Measurements from ENCODE around the gene CDH22.

CDH22 gene

GRCh38 chr20:46240881-46241280, 67.4 kb downstream of the CDH22 start:
- DNase-seq (ENCODE audit: low read depth in 3 of 3), result no peak

GRCh38 chr20:46240065-46240464, 68.2 kb downstream of the CDH22 start:
- DNase-seq (ENCODE audit: low read depth in 3 of 3), result no peak

- no peak for DNase-seq (ENCODE audit: low read depth in 3 of 3)
These were observed 70.6 kb downstream of the CDH22 start for GRCh38 chr20:46237736-46238135.

GRCh38 chr20:46237227-46237626, 71.1 kb downstream of the CDH22 start:
- DNase-seq (ENCODE audit: low read depth in 3 of 3), result no peak

- no peak for DNase-seq (ENCODE audit: low read depth in 3 of 3)
These were observed 73.2 kb downstream of the CDH22 start for GRCh38 chr20:46235077-46235476.

GRCh38 chr20:46233701-46234100, 74.6 kb downstream of the CDH22 start:
- DNase-seq (ENCODE audit: low read depth in 3 of 3), result no peak

GRCh38 chr20:46232539-46232938, 75.8 kb downstream of the CDH22 start:
- no peak for DNase-seq (ENCODE audit: low read depth in 3 of 3)

- DNase-seq (ENCODE audit: low read depth in 3 of 3), result no peak
These were observed 77.5 kb downstream of the CDH22 start for GRCh38 chr20:46230801-46231282.

GRCh38 chr20:46230106-46230491, 78.2 kb downstream of the CDH22 start:
- no peak for DNase-seq (ENCODE audit: low read depth in 3 of 3)

- DNase-seq (ENCODE audit: low read depth in 3 of 3), result no peak
These were observed 78.7 kb downstream of the CDH22 start for GRCh38 chr20:46229478-46230105.

GRCh38 chr20:46228670-46229069, 79.6 kb downstream of the CDH22 start:
- no peak for DNase-seq (ENCODE audit: low read depth in 3 of 3)

- no peak for DNase-seq (ENCODE audit: low read depth in 3 of 3)
These were observed 81.0 kb downstream of the CDH22 start for GRCh38 chr20:46227272-46227767.

- no peak for DNase-seq (ENCODE audit: low read depth in 3 of 3)
These were observed 81.7 kb downstream of the CDH22 start for GRCh38 chr20:46226602-46227001.

- no peak for DNase-seq (ENCODE audit: low read depth in 3 of 3)
These were observed 85.7 kb downstream of the CDH22 start for GRCh38 chr20:46222521-46223007.

GRCh38 chr20:46221256-46221833, 87.0 kb downstream of the CDH22 start:
- no peak for DNase-seq (ENCODE audit: low read depth in 3 of 3)

GRCh38 chr20:46220455-46221207, 87.7 kb downstream of the CDH22 start:
- no peak for DNase-seq (ENCODE audit: low read depth in 3 of 3)

- DNase-seq (ENCODE audit: low read depth in 3 of 3), result no peak
These were observed 88.4 kb downstream of the CDH22 start for GRCh38 chr20:46219920-46220319.

- DNase-seq (ENCODE audit: low read depth in 3 of 3), result no peak
These were observed 89.1 kb downstream of the CDH22 start for GRCh38 chr20:46219190-46219589.

GRCh38 chr20:46218656-46219055, 89.6 kb downstream of the CDH22 start:
- no peak for DNase-seq (ENCODE audit: low read depth in 3 of 3)

GRCh38 chr20:46217583-46217982, 90.7 kb downstream of the CDH22 start:
- no peak for DNase-seq (ENCODE audit: low read depth in 3 of 3)

- no peak for DNase-seq (ENCODE audit: low read depth in 3 of 3)
These were observed 91.4 kb downstream of the CDH22 start for GRCh38 chr20:46216770-46217464.

All from stimulated activated CD4-positive, alpha-beta T cell treated with anti-CD3 and anti-CD28 coated beads, TNF-alpha, amount 100 ng/mL, for 24 hours (primary cell).